HG03097 (cell line): Measurements from ENCODE around the gene PAX8.
"Not testable (repeated sequence)": the region's sequence is repeated elsewhere in the genome, so short reads cannot be mapped to it uniquely, and the experiment has no call there.

Source experiments
- ATAC-seq: cut with Tn5 transposase; IDR thresholded peaks from one replicate; pipeline ENCODE4 v1.9.1; 2021; ENCODE audit not compliant: unreplicated experiment, low FRiP score

PAX8 gene

GRCh38 chr2:113291191-113291590, 12.5 kb upstream of the PAX8 start:
- ATAC-seq = no peak

DNA sequence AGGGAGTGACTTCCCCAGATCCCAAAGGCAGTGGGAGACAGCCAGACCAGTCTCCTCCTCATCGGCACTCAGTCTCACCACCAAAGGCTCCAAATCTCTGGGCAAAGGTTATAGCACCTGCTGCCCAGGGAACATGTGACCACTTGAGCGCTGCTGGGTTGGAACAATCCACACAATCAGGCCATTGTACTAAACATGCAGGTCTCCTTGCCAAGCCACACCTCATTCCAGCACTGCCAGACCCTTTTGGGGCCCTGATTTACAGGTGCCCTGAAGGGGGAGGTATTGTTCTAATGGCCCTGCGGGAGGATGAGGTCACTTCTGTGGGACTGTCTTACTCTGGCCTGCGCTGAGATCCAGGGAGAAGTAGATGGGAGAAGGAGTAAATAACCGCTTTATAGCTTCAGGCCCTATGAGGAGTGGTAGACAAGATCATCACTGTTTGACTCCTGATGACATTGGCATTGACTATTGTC, 10.0 kb upstream of the PAX8 start:
- not testable (repeated sequence) for ATAC-seq

DNA sequence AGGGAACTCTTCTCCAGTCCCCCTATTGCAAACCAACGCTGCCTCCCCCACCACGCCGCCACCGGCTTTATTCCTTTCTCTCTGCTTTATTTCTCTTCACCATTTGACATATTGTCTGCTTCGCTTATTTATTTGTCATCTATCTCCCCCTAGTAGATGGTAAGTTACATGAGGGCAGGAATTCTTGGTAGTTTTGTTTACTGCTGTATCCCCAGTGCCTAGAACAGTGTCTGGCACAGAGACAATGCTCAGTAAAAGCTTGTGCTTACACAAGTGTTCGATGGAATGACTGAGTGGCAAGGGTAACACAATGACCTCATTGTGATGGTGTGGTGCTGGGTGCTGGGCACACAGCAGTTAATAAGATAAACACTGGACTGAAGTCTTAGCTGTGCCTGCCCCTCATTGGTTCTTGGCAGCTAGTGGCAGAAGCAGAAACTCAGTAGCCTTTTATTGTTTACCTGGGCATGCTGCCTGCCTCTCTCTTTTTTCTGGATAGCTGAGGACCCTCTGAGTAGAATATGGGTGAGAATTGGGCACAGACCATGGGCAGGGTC, 9.5 kb upstream of the PAX8 start:
- ATAC-seq = not testable (repeated sequence)

DNA sequence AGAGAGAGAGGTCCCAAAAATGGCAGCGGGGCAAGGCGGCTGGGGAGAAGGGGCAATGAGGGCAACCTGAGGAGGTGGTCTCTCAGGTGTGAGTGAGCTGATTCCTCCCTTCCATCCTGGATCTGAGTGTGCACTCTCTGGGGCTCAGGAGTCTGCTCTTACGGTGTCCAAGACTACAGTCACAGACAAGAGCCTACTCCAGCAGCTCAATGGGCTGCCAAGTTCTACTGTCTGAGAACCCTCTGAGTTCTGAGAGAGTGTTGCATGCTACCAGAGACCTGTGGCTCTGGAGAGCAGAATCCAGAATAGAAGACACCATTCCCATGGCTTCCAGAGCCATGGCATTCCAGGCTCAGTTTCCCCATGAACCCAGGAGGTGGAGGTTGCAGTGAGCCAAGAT, 7.1 kb upstream of the PAX8 start:
- ATAC-seq = no peak

GRCh38 chr2:113284999-113285398, 6.3 kb upstream of the PAX8 start:
- ATAC-seq = not testable (repeated sequence)

DNA sequence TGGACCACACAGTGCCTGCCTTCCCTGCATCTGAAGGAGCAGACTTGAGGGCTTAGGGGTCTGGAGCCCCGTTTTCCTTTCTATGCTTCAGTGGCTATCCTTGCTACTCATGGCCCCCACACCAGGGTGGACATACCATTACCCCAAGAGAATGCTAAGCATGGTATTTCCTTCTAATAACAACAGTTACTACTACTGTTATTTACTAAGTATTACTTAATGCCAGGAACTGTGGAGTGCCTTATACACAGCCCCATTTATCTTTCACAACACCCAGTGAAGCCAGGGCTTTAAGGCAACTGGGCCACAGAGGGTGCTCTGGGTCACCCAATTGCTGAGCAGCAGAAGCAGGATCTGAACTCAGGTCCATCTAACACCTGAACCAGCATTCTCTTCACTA, 5.8 kb upstream of the PAX8 start:
- ATAC-seq = no peak

- ATAC-seq = no peak
Measured at GRCh38 chr2:113283704-113284284, 5.1 kb upstream of the PAX8 start.

DNA sequence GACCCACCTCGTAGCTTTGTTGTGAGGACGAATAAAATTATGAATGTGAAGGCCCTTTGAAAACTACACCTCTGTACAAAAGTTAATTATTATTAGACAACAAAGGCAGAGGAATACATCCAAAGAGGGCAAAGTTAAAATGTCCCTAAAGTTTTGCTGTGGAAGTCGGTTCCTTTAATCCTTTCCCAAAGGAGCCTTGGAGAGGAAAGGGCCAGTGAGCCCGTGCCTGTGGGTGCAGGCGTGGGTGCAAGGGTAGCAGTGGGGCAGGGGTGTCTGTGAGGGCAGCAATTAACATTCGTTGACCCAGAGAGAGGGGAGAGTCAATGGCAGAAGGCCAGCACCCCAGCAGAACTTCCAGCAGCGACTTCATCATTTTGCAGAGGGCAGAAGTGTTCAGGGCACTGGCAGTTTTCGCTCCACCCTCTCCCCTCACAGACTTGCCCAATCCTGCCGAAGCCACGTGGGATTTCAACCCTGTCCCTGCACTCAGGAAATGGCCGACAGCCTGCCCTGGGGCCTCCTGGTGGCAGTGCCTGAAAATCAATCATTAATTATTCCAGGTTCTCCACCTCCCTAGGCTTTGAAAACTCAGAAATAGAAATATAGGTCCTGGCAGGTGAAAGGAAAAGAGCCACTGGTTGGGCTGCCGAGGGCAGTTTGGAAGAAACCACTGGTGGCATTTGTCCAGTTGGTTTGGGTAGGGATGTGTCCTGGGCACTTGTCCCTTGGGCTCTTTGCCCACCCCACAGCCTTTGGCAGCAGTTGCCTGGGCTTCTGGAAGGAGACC, 4.2 kb upstream of the PAX8 start:
- ATAC-seq = no peak

GRCh38 chr2:113281910-113282746, 3.4 kb upstream of the PAX8 start:
- ATAC-seq = no peak

GRCh38 chr2:113278073-113278741, 514 bp downstream of the PAX8 start:
- ATAC-seq = no peak

DNA sequence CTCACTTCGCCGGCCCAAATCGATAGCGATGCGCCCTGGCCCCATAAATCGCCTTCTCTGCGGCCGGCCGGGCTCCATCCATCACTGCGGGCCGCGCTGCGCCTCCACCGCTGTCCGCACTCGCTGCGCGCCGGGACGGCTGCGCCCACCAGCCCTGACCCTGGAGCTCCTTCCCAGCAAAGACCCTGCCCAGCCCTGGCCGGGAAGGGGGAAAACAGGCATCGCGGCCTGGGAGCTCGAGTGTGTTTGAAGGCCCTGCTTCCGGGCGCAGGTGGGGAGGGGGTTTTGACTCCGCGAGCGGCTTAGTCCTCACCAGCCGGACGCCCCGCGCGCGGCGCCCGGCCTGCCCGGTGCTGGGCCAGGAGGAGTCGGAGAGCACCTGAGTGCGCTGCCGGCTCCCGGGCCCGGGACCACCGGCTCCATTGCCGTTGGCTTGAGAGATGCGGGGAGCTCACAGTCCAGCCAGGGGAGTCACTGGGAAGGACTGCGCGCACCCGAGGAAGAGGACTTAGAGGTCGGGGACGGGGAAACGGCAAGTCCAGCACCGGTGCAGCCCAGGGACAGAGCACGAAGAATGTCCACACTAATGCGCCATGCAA, 1.1 kb downstream of the PAX8 start:
- ATAC-seq = no peak

GRCh38 chr2:113276761-113277425, 1.8 kb downstream of the PAX8 start:
- no peak for ATAC-seq

DNA sequence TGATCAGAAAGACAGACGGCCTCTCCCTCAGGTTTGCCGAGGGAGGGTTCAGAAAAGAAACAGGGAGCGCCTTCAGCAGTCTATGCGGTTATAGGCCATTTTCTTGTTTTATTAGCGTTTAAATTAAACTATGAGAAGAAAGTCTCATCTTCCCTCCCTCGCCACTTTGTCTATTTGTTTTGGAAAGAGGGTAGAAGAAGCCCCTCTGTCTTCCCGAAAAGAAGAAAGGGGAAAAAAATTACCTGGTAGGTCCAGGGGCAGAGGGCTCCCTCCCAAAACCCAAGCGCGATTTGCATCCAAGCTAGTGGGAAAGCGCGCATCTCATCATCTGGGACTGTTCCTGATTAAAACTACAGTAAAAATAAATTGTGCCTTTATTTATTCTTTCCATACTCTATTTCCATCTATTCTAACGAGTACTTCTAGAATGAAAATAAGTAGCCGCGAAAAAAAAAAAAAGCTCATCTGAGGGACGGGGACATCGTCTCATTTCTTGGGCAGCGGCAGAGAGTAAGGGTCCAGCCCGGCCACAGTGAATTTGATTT, 2.4 kb downstream of the PAX8 start:
- no peak for ATAC-seq

DNA sequence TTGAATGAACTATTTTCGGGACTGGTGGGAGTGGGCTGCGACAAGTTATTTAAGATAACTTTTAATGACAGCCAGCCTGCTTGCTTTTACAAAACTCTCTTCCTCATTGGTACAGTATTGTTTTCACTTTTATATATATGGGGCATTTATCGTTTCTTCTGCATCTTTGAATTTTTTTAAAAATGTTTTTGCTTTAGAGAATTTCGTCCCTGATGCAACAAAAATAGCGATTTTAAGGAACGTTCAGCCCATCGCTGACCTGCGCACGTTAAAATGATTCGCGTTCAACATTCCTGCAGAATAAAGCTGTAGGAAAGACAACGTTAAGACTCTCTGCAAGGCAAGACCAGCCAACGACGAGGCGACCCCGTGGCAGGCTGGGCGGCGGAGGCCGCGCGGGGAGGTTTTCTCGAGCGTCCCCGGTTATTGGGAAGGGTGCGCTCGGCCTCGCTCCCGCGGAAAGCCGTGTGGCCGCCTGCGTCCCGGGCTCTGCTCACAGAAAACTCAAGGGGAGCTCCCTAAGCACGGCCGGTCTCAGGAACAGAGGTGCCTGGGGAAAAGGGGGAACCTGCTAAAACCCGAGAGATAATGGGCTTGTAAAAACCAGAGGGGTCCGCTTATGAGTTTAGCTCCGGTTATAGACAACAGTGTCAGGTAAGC, 3.0 kb downstream of the PAX8 start:
- ATAC-seq = no peak

GRCh38 chr2:113274432-113274831, 4.3 kb downstream of the PAX8 start:
- no peak for ATAC-seq

GRCh38 chr2:113273981-113274380, 4.7 kb downstream of the PAX8 start:
- ATAC-seq = no peak

GRCh38 chr2:113273027-113273551, 5.6 kb downstream of the PAX8 start:
- no peak for ATAC-seq

DNA sequence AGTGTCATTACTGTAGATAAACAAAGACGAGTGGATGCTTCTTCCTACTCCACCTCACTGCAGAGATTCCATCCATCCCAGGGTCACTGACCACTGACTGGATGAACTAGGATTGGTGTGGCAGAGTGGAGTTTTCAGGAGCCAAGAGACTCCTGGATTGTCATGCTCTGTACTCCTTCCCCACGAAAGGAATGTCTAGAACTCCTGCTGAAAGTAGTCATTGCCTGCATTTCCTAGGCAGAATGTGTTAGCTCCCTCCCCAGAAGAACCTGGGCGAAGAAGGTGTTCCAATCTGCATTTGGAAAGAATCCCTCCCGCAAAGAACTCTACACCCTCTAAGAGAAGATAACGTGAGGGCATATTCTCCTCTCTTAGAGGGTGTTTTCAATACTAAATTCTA, 6.2 kb downstream of the PAX8 start:
- ATAC-seq = no peak
